IMR-90 (cell line): ENCODE results near the gene MCMBP. TPM values are rescaled to one million over a fixed set of nuclear protein-coding genes. Genes with fewer than 3 reads are reported as not detected.
"Not testable (repeated sequence)": the region's sequence is repeated elsewhere in the genome, so short reads cannot be mapped to it uniquely, and the experiment has no call there.

Source experiments
- ATAC-seq: fragments of 200-7000 bp; cut with Tn5 transposase; 2 replicates; pipeline ENCODE4 v1.9.1; 2020; ENCODE audit warnings: low read depth, mild to moderate bottlenecking, moderate library complexity
- BruUV-seq: library from RNA; stranded (reverse); fragments of 400-500 nt; replicated peaks from 2 replicates; lab custom pipeline; 2021; lab: Mats Ljungman, UMichigan
- CTCF ChIA-PET: fragments of 300-600 bp; formaldehyde crosslinking; extraction: SDS; loops from one replicate; lab custom pipeline; 2021; ENCODE audit warnings: antibody characterized with exemption; lab: Yijun Ruan, JAX
- POLR2A ChIA-PET: fragments of 300-600 bp; sonication (Branson Sonifier 250); formaldehyde crosslinking; loops from one replicate; lab custom pipeline; 2022; ENCODE audit warnings: antibody characterized with exemption; ENCODE audit not compliant: unreplicated experiment; lab: Charles Lee
- DNase-seq: peaks from one replicate; pipeline ENCODE4 v3.0.0; 2013
- H2AFZ ChIP-seq: replicated peaks from 2 replicates; pipeline ENCODE3; 2013; ENCODE audit warnings: low read length, mild to moderate bottlenecking; ENCODE audit not compliant: poor library complexity
- H2AK5ac ChIP-seq: 2 replicates; pipeline ENCODE4 v1.6.1; 2013; ENCODE audit warnings: low read depth, low read length, inconsistent platforms
- H2AK9ac ChIP-seq: replicated peaks from 2 replicates; pipeline ENCODE3; 2013; ENCODE audit warnings: mild to moderate bottlenecking, low read depth, low read length, moderate library complexity; ENCODE audit not compliant: poor library complexity
- H2BK120ac ChIP-seq: 2 replicates; pipeline ENCODE4 v1.6.1; 2013; ENCODE audit warnings: low read depth, low read length, inconsistent platforms
- H2BK15ac ChIP-seq: 3 replicates; pipeline ENCODE4 v1.6.1; 2013; ENCODE audit warnings: low read depth, low read length, inconsistent platforms
- H2BK20ac ChIP-seq: 2 replicates; pipeline ENCODE4 v1.6.1; 2013; ENCODE audit warnings: low read depth, mild to moderate bottlenecking, inconsistent platforms, low read length, moderate library complexity
- H2BK5ac ChIP-seq: 2 replicates; pipeline ENCODE4 v1.6.1; 2013; ENCODE audit warnings: mild to moderate bottlenecking, low read depth, low read length, inconsistent platforms; ENCODE audit not compliant: poor library complexity, severe bottlenecking
- H3K14ac ChIP-seq: replicated peaks from 2 replicates; pipeline ENCODE4 v1.6.1; 2013; ENCODE audit warnings: low read depth, low read length, inconsistent platforms
- H3K18ac ChIP-seq: 2 replicates; pipeline ENCODE4 v1.6.1; 2013; ENCODE audit warnings: low read depth, low read length, control low read depth
- H3K23ac ChIP-seq: 2 replicates; pipeline ENCODE4 v1.6.1; 2013; ENCODE audit warnings: low read depth, low read length, inconsistent platforms
- H3K27ac ChIP-seq: 2 replicates; pipeline ENCODE4 v1.5.1; 2013; ENCODE audit warnings: mild to moderate bottlenecking, control low read depth, low read length; ENCODE audit not compliant: insufficient read depth
- H3K27me3 ChIP-seq: 2 replicates; pipeline ENCODE4 v1.6.1; 2013; ENCODE audit warnings: low read length; ENCODE audit not compliant: control insufficient read depth, insufficient read depth
- H3K36me3 ChIP-seq: 2 replicates; pipeline ENCODE4 v1.6.1; 2013; ENCODE audit warnings: low read length, mixed read lengths; ENCODE audit not compliant: control insufficient read depth, insufficient read depth
- H3K4ac ChIP-seq: 2 replicates; pipeline ENCODE4 v1.6.1; 2013; ENCODE audit warnings: low read depth, low read length, inconsistent platforms
- H3K4me1 ChIP-seq: 2 replicates; pipeline ENCODE4 v1.6.1; 2013; ENCODE audit warnings: low read length, mixed read lengths; ENCODE audit not compliant: control insufficient read depth, insufficient read depth
- H3K4me2 ChIP-seq: 2 replicates; pipeline ENCODE4 v1.6.1; 2013; ENCODE audit warnings: low read depth, mild to moderate bottlenecking, control low read depth, low read length, moderate library complexity
- H3K4me3 ChIP-seq: 2 replicates; pipeline ENCODE4 v1.5.1; 2013; ENCODE audit warnings: low read depth, mild to moderate bottlenecking, control low read depth, low read length, moderate library complexity; ENCODE audit not compliant: insufficient read depth
- H3K56ac ChIP-seq: 2 replicates; pipeline ENCODE4 v1.6.1; 2013; ENCODE audit warnings: low read length, inconsistent platforms; ENCODE audit not compliant: insufficient read depth; ENCODE audit errors: extremely low read depth
- H3K79me1 ChIP-seq, 2 experiments: 2 replicates each; pipeline ENCODE4 v1.6.1; 2013; ENCODE audit warnings: low read length in 2 of 2, inconsistent platforms in 1 of 2, low read depth in 1 of 2
- H3K9ac ChIP-seq: 2 replicates; pipeline ENCODE4 v1.6.1; 2013; ENCODE audit warnings: low read depth, low read length, control low read depth
- H3K9me1 ChIP-seq: 2 replicates; pipeline ENCODE4 v1.6.1; 2013; ENCODE audit warnings: low read length, inconsistent platforms; ENCODE audit not compliant: insufficient read depth
- H3K9me3 ChIP-seq: 2 replicates; pipeline ENCODE4 v1.6.1; 2013; ENCODE audit warnings: low read length; ENCODE audit not compliant: control insufficient read depth, insufficient read depth
- H4K20me1 ChIP-seq: 2 replicates; pipeline ENCODE4 v1.6.1; 2013; ENCODE audit warnings: low read length, inconsistent platforms; ENCODE audit not compliant: insufficient read depth
- H4K5ac ChIP-seq: 2 replicates; pipeline ENCODE4 v1.6.1; 2013; ENCODE audit warnings: mild to moderate bottlenecking, low read depth, low read length, control low read depth
- H4K8ac ChIP-seq, 2 experiments: 2 replicates each; pipeline ENCODE4 v1.6.1; 2013; ENCODE audit warnings: low read depth in 2 of 2, low read length in 2 of 2, control low read depth in 1 of 2, inconsistent platforms in 1 of 2
- H4K91ac ChIP-seq: 2 replicates; pipeline ENCODE4 v1.6.1; 2013; ENCODE audit warnings: low read depth, low read length, inconsistent platforms; ENCODE audit not compliant: insufficient read depth
- WGBS, 2 experiments: methylation state at CpG; one replicate each; pipeline versions ENCODE4 v1.1.5 to v1.1.7; 2013; ENCODE audit warnings: missing lambda C conversion rate in 2 of 2; ENCODE audit not compliant: insufficient read length in 1 of 2; ENCODE audit errors: extremely low coverage in 2 of 2; 5-methylcytosine and 5-hydroxymethylcytosine counted together
- dilution Hi-C: fragments of 300-500 bp; cut with HindIII; formaldehyde crosslinking; loops from one replicate; pipeline ENCODE4 v1.14.3; 2018; ENCODE audit warnings: low sequenced_read_pairs; ENCODE audit not compliant: unreplicated experiment
- in situ Hi-C: fragments of 300-500 bp; cut with MboI; formaldehyde crosslinking; loops from 3 replicates; pipeline ENCODE4 v1.14.3; 2019; ENCODE audit warnings: low sequenced_read_pairs, inconsistent platforms, mixed read lengths
- intact Hi-C: fragments of 100-400 bp; cut with micrococcal nuclease; formaldehyde crosslinking; loops from 2 replicates; pipeline ENCODE4 v1.10.0; 2022
- polyA plus RNA-seq, 3 experiments: library from polyadenylated mRNA; depleted of rRNA; stranded (reverse); fragments of >200 nt; gene quantifications; 2 replicates each; pipeline ENCODE4 v1.2.3, GENCODE V29; 2012; ENCODE audit warnings: low replicate concordance in 1 of 3
- total RNA-seq: library from RNA; depleted of rRNA; stranded (reverse); fragments of >200 nt; gene quantifications from 2 replicates; pipeline ENCODE4 v1.2.3, GENCODE V29; 2012

Gene MCMBP
- total and polyA plus RNA-seq, 2 of the 4 experiments (the other 2 are of a cell fraction): 39.0 to 59.9 TPM

DNA sequence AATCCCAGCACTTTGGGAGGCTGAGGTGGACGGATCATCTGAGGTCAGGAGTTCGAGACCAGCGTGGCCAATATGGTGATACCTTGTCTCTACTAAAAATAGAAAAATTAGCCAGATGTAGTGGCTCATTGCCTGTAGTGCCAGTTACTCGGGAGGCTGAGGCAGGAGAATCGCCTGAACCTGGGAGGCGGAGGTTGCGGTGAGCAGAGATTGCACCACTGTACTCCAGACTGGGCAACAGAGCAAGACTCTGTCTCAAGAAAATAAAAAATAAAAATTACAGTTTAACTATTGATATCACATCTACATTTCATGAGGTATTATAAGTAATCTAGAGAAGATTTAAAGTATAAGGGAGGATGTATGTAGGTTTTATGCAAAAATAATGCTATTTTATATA is 35.1 kb upstream of the MCMBP start:
- H3K9ac ChIP-seq: not testable (repeated sequence)

More for the DNA sequence above, 35.1 kb upstream of the MCMBP start:
- H3K27me3 ChIP-seq, H3K9me1 ChIP-seq, H2BK5ac ChIP-seq, H3K27ac ChIP-seq, in situ Hi-C loops, H2AK9ac ChIP-seq, H3K23ac ChIP-seq, H2BK20ac ChIP-seq, BruUV-seq, ATAC-seq, H2BK15ac ChIP-seq, H4K8ac ChIP-seq, intact Hi-C loops, H4K20me1 ChIP-seq, H3K14ac ChIP-seq, DNase-seq, H2BK120ac ChIP-seq, H4K91ac ChIP-seq, H3K4me1 ChIP-seq, H3K4ac ChIP-seq, dilution Hi-C loops, H3K9me3 ChIP-seq, H2AFZ ChIP-seq, H3K4me3 ChIP-seq, H3K18ac ChIP-seq, POLR2A ChIA-PET, CTCF ChIA-PET, H2AK5ac ChIP-seq, H3K56ac ChIP-seq, H3K4me2 ChIP-seq, H4K5ac ChIP-seq: not testable (repeated sequence)
- H3K79me1 ChIP-seq: peaks cover 15 to 17% of the 10 kb centered on the region in 2 experiments
- peaks cover 49% of the 10 kb centered on the region for H3K36me3 ChIP-seq
- WGBS, 2 experiments: no CpG with 5 or more reads among the region's 7 CpGs
